ENCODE results near the gene RABEPK. TPM values are rescaled to one million over a fixed set of nuclear protein-coding genes. Genes with fewer than 3 reads are reported as not detected.
"Not testable (repeated sequence)": the region's sequence is repeated elsewhere in the genome, so short reads cannot be mapped to it uniquely, and the experiment has no call there.

Gene RABEPK
- 9.2 and 25.2 TPM in 2 replicates for total RNA-seq (ENCODE audit: low replicate concordance)

DNA sequence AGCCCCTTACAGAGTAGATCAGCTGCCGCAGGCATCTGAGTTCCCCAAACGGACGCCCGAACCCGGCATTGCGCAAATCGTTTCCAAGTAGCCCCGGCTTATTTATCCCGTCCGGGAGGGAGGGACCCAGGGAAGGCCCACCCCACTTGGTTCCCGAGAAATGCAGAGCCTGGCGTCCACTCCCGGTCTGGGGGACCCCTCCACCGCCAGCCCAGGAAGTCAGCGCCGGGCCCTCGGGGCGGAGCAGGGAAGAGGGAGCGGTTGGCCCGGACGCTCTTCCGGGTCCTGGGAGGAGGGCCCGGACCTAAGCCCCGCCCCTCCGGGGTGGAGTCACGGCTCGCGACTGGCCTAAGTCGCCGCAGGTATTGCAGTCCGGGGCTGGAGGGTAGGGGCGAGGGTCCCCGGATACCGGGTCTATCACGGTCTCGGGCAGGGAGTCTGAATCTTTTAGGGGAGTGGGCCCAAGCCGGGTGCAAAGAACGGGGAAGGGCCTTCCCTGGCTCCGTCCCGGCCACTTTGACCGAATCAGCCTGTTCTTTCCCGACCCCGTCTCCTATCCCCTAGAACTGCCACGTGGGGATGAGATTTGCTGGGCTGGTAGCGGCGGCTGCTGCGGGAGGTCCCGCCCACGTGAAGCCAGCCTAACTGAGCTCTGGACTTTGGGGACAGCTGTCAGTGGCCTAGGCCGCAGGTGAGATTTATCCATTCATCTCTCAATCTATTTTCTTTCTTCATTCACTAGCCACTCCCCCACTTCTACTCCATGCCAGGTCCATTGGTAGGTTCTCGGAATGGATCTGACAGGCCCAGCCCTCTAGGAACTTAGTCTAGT, at the start of gene RABEPK:
Gene RABEPK (plus strand): TSS at position 327 of the 832 bp plus-strand sequence. CDS start 2,472 bp downstream, outside the sequence.
- no peak for TF ChIP-seq CTCF (IDR thresholded peaks at IDR 0.05; ENCODE audit: insufficient read depth, low read length)
- DNase-seq (ENCODE audit: low read depth): peak; percentile 94
- peak within 1 kb of the TSS; percentile 81 for H3K4me3 ChIP-seq (ENCODE audit: low read depth, low read length)

GRCh38 chr9:125151730-125152129, 48.6 kb upstream of the RABEPK start:
- H3K4me3 ChIP-seq (ENCODE audit: low read depth, low read length): no peak overlapping the region
- no peak for TF ChIP-seq CTCF (IDR thresholded peaks at IDR 0.05; ENCODE audit: insufficient read depth, low read length)
- DNase-seq (ENCODE audit: low read depth): no peak

- DNase-seq (ENCODE audit: low read depth): no peak
- TF ChIP-seq CTCF (IDR thresholded peaks at IDR 0.05; ENCODE audit: insufficient read depth, low read length): no peak
- H3K4me3 ChIP-seq (ENCODE audit: low read depth, low read length): no peak overlapping the region
These were observed 46.5 kb upstream of the RABEPK start for GRCh38 chr9:125153712-125154367.

GRCh38 chr9:125156551-125156950, 43.8 kb upstream of the RABEPK start:
- TF ChIP-seq CTCF (IDR thresholded peaks at IDR 0.05; ENCODE audit: insufficient read depth, low read length): no peak

GRCh38 chr9:125160750-125161149, 39.6 kb upstream of the RABEPK start:
- no peak for TF ChIP-seq CTCF (IDR thresholded peaks at IDR 0.05; ENCODE audit: insufficient read depth, low read length)

More at GRCh38 chr9:125156551-125156950, 43.8 kb upstream of the RABEPK start:
- H3K4me3 ChIP-seq (ENCODE audit: low read depth, low read length): no peak overlapping the region
- DNase-seq (ENCODE audit: low read depth): no peak

GRCh38 chr9:125161284-125161918, 38.9 kb upstream of the RABEPK start:
- no peak for TF ChIP-seq CTCF (IDR thresholded peaks at IDR 0.05; ENCODE audit: insufficient read depth, low read length)
- H3K4me3 ChIP-seq (ENCODE audit: low read depth, low read length): no peak overlapping the region
- DNase-seq (ENCODE audit: low read depth): peak; percentile 84

More at GRCh38 chr9:125160750-125161149, 39.6 kb upstream of the RABEPK start:
- no peak overlapping the region for H3K4me3 ChIP-seq (ENCODE audit: low read depth, low read length)
- DNase-seq (ENCODE audit: low read depth): no peak

- H3K4me3 ChIP-seq (ENCODE audit: low read depth, low read length); DNase-seq (ENCODE audit: low read depth): not testable (repeated sequence)
These were observed 37.5 kb upstream of the RABEPK start for GRCh38 chr9:125162891-125163290.

Data from fibroblast of the aortic adventitia (primary cell).